Gastroesophageal sphincter (tissue), 4 donors: Measurements from ENCODE around the gene CLIC6. TPM values are rescaled to one million over a fixed set of nuclear protein-coding genes. Genes with fewer than 3 reads are reported as not detected.

Experiments used
- ATAC-seq: fragments of 150-250 bp; one replicate; pipeline ENCODE4 v1.9.1; 2016; ENCODE audit warnings: mild to moderate bottlenecking, moderate library complexity
- H3K27ac ChIP-seq, 4 donors: fragments of 200-600 bp; sonication (generic) in 3 of 4; 1 replicate in 3 of 4; 2 replicates in 1 of 4; pipeline ENCODE4 v1.5.1; 2016 to 2019
- H3K27me3 ChIP-seq: fragments of 200-600 bp; sonication (generic); one replicate; pipeline ENCODE4 v1.5.1; 2019
- H3K36me3 ChIP-seq, 2 donors: fragments of 200-600 bp; sonication (generic); one replicate each; pipeline ENCODE4 v1.5.1; 2019; ENCODE audit warnings: control low read depth in 1 of 2
- H3K4me1 ChIP-seq, 3 donors: fragments of 200-600 bp; sonication (generic); 1 replicate in 2 of 3; 2 replicates in 1 of 3; pipeline ENCODE4 v1.5.1; 2016 to 2019; ENCODE audit warnings: control low read depth in 2 of 3
- H3K4me3 ChIP-seq, 2 donors: fragments of 200-600 bp; sonication (generic); one replicate each; pipeline ENCODE4 v1.5.1; 2019; ENCODE audit warnings: mild to moderate bottlenecking in 1 of 2, moderate library complexity in 1 of 2
- H3K9me3 ChIP-seq, 3 donors: fragments of 200-600 bp; sonication (generic); one replicate each; pipeline ENCODE4 v1.5.1; 2017 to 2019; ENCODE audit warnings: control low read depth in 2 of 3
- CTCF ChIP-seq, 4 experiments: fragments of 200-600 bp in 2 of 4; fragments of 450-650 bp in 2 of 4; sonication (generic) in 1 of 4; IDR thresholded peaks; one replicate each; pipeline ENCODE4 v1.5.1; 2017 to 2019; ENCODE audit warnings: antibody characterized with exemption in 4 of 4, mild to moderate bottlenecking in 2 of 4, moderate library complexity in 2 of 4
- EP300 ChIP-seq: sonication (generic); formaldehyde crosslinking; IDR thresholded peaks from one replicate; pipeline ENCODE4 v1.6.1; 2017; ENCODE audit warnings: antibody characterized with exemption, mild to moderate bottlenecking
- POLR2A ChIP-seq, 2 donors: fragments of 450-650 bp; IDR thresholded peaks; one replicate each; pipeline ENCODE4 v1.6.1; 2017; ENCODE audit warnings: antibody characterized with exemption in 2 of 2, mild to moderate bottlenecking in 2 of 2, moderate library complexity in 1 of 2
- POLR2AphosphoS5 ChIP-seq: sonication (generic); formaldehyde crosslinking; IDR thresholded peaks from one replicate; pipeline ENCODE4 v1.6.1; 2017; ENCODE audit warnings: antibody characterized with exemption
- WGBS, 2 donors: methylation state at CpG; one replicate each; pipeline ENCODE4 v1.1.5; 2018; ENCODE audit warnings: low coverage in 1 of 2; 5-methylcytosine and 5-hydroxymethylcytosine counted together
- total RNA-seq, 4 donors: library from RNA; depleted of rRNA; stranded (reverse); fragments of >200 nt; gene quantifications; one replicate each; pipeline ENCODE4 v1.1.0, GENCODE V29; 2016

The CLIC6 gene
- total RNA-seq, 4 donors from 2014 or later = 0.54 to 4.6 (median 0.66) TPM

- no peak overlapping the region for H3K27ac ChIP-seq
- ATAC-seq = peak; percentile 84
- H3K36me3 ChIP-seq = no peaks in the 10 kb centered on the region
- H3K27me3 ChIP-seq = peaks cover 43% of the 10 kb centered on the region
- 63 to 70% methylated on average over 5 to 8 of the region's 22 CpGs for WGBS, 2 donors
- no peaks in the 10 kb centered on the region for H3K4me1 ChIP-seq
- H3K4me3 ChIP-seq = no peak overlapping the region
- TF ChIP-seq CTCF (IDR thresholded peaks at IDR 0.05) (no peak), POLR2AphosphoS5 (no peak), POLR2A (IDR thresholded peaks at IDR 0.05) (no peak), EP300 (no peak)
- H3K9me3 ChIP-seq = no peaks in the 10 kb centered on the region
Measured at GRCh38 chr21:34702341-34703170, 33.8 kb downstream of the CLIC6 start.

- no peak for ATAC-seq
- Histone ChIP-seq H3K9me3 (no peaks in the 10 kb centered on the region), H3K4me1 (no peaks in the 10 kb centered on the region), H3K27ac (no peak overlapping the region), H3K36me3 (no peaks in the 10 kb centered on the region), H3K27me3 (peaks cover 52% of the 10 kb centered on the region), H3K4me3 (no peak overlapping the region)
- TF ChIP-seq POLR2A (IDR thresholded peaks at IDR 0.05) (no peak), POLR2AphosphoS5 (no peak), CTCF (IDR thresholded peaks at IDR 0.05) (no peak), EP300 (no peak)
- WGBS, 2 donors = 88 to 95% methylated on average over 12 of the region's 12 CpGs
Measured at GRCh38 chr21:34703571-34703970, 34.8 kb downstream of the CLIC6 start.

GRCh38 chr21:34704119-34704518 is 35.3 kb downstream of the CLIC6 start:
- WGBS, 2 donors = 68 to 85% methylated on average over 7 of the region's 7 CpGs
- TF ChIP-seq POLR2AphosphoS5 (peak; percentile 41), EP300 (no peak), CTCF (IDR thresholded peaks at IDR 0.05) (no peak), POLR2A (IDR thresholded peaks at IDR 0.05) (no peak)
- Histone ChIP-seq H3K36me3 (no peaks in the 10 kb centered on the region), H3K4me3 (no peak overlapping the region), H3K27ac (no peak overlapping the region), H3K4me1 (no peaks in the 10 kb centered on the region), H3K9me3 (no peaks in the 10 kb centered on the region), H3K27me3 (peaks cover 56% of the 10 kb centered on the region)
- ATAC-seq = peak; percentile 52

- Histone ChIP-seq H3K9me3 (no peaks in the 10 kb centered on the region), H3K4me3 (no peak overlapping the region), H3K36me3 (no peaks in the 10 kb centered on the region), H3K4me1 (no peaks in the 10 kb centered on the region), H3K27ac (no peak overlapping the region), H3K27me3 (peaks cover 58% of the 10 kb centered on the region)
- no peak for TF ChIP-seq EP300
- no peak for TF ChIP-seq POLR2AphosphoS5
- TF ChIP-seq CTCF (IDR thresholded peaks at IDR 0.05) = no peak
- no peak for TF ChIP-seq POLR2A (IDR thresholded peaks at IDR 0.05)
- no peak for ATAC-seq
- 59 to 84% methylated on average over 3 to 8 of the region's 9 CpGs for WGBS, 2 donors
Measured at GRCh38 chr21:34705011-34705410, 36.2 kb downstream of the CLIC6 start.

GRCh38 chr21:34706337-34706736 is 37.5 kb downstream of the CLIC6 start:
- whole genome bisulfite sequencing, 2 donors = 83 to 100% methylated on average over 1 to 4 of the region's 4 CpGs
- Histone ChIP-seq H3K4me3 (no peak overlapping the region), H3K9me3 (no peaks in the 10 kb centered on the region), H3K27ac (no peak overlapping the region), H3K27me3 (peaks cover 58% of the 10 kb centered on the region), H3K4me1 (no peaks in the 10 kb centered on the region), H3K36me3 (no peaks in the 10 kb centered on the region)
- ATAC-seq = no peak
- TF ChIP-seq EP300 = no peak
- TF ChIP-seq POLR2AphosphoS5 = no peak
- no peak for TF ChIP-seq POLR2A (IDR thresholded peaks at IDR 0.05)
- no peak for TF ChIP-seq CTCF (IDR thresholded peaks at IDR 0.05)
